ENCODE results near the gene EP400. TPM values are rescaled to one million over a fixed set of nuclear protein-coding genes. Genes with fewer than 3 reads are reported as not detected.
"Not testable (repeated sequence)": the region's sequence is repeated elsewhere in the genome, so short reads cannot be mapped to it uniquely, and the experiment has no call there.

EP400 gene
- total RNA-seq, 1 donor from 2014 or later, result 66.5 TPM

GRCh38 chr12:132045751-132046150 lies 96.0 kb downstream of the EP400 start:
- Mint-ChIP-seq H3K36me3 (ENCODE audit: low read depth) (peaks cover 54% of the 10 kb centered on the region), H3K4me1 (peaks cover 2% of the 10 kb centered on the region), H3K27ac (no peak overlapping the region), H3K4me3 (no peak overlapping the region), H3K9me3 (no peaks in the 10 kb centered on the region), H3K27me3 (no peaks in the 10 kb centered on the region)
- no peak for DNase-seq
- intact Hi-C loops (cut with micrococcal nuclease), result no loop called here

GRCh38 chr12:132046561-132046960 lies 96.8 kb downstream of the EP400 start:
- Mint-ChIP-seq H3K36me3 (ENCODE audit: low read depth) (peaks cover 58% of the 10 kb centered on the region), H3K4me3 (no peak overlapping the region), H3K9me3 (no peaks in the 10 kb centered on the region), H3K27ac (no peak overlapping the region), H3K27me3 (no peaks in the 10 kb centered on the region), H3K4me1 (peaks cover under 1% of the 10 kb centered on the region)
- no peak for DNase-seq
- intact Hi-C loops (cut with micrococcal nuclease), result no loop called here

- H3K9me3 Mint-ChIP-seq; H3K27ac Mint-ChIP-seq; intact Hi-C loops (cut with micrococcal nuclease); H3K4me3 Mint-ChIP-seq; H3K4me1 Mint-ChIP-seq; DNase-seq; H3K27me3 Mint-ChIP-seq: not testable (repeated sequence)
- peaks cover 59% of the 10 kb centered on the region for H3K36me3 Mint-ChIP-seq (ENCODE audit: low read depth)
These were observed 97.9 kb downstream of the EP400 start for GRCh38 chr12:132047630-132048029.

GRCh38 chr12:132049442-132049841 lies 99.7 kb downstream of the EP400 start:
- H3K9me3 Mint-ChIP-seq, result no peaks in the 10 kb centered on the region
- DNase-seq, result no peak
- no peak overlapping the region for H3K4me3 Mint-ChIP-seq
- H3K4me1 Mint-ChIP-seq, result no peaks in the 10 kb centered on the region
- no peaks in the 10 kb centered on the region for H3K27me3 Mint-ChIP-seq
- H3K27ac Mint-ChIP-seq, result no peak overlapping the region
- intact Hi-C loops (cut with micrococcal nuclease), result no loop called here
- H3K36me3 Mint-ChIP-seq (ENCODE audit: low read depth), result peaks cover 66% of the 10 kb centered on the region

- H3K27ac Mint-ChIP-seq, result no peak overlapping the region
- no peaks in the 10 kb centered on the region for H3K9me3 Mint-ChIP-seq
- no peaks in the 10 kb centered on the region for H3K4me1 Mint-ChIP-seq
- no peak for DNase-seq
- H3K4me3 Mint-ChIP-seq, result no peak overlapping the region
- H3K36me3 Mint-ChIP-seq (ENCODE audit: low read depth), result peaks cover 67% of the 10 kb centered on the region
- no peaks in the 10 kb centered on the region for H3K27me3 Mint-ChIP-seq
- intact Hi-C loops (cut with micrococcal nuclease), result no loop called here
These were observed 100.1 kb downstream of the EP400 start for GRCh38 chr12:132049876-132050275.

- H3K27ac Mint-ChIP-seq; DNase-seq; H3K9me3 Mint-ChIP-seq; intact Hi-C loops (cut with micrococcal nuclease); H3K4me1 Mint-ChIP-seq; H3K4me3 Mint-ChIP-seq; H3K27me3 Mint-ChIP-seq: not testable (repeated sequence)
- peaks cover 66% of the 10 kb centered on the region for H3K36me3 Mint-ChIP-seq (ENCODE audit: low read depth)
These were observed 102.0 kb downstream of the EP400 start for GRCh38 chr12:132051718-132052117.

- Mint-ChIP-seq H3K27ac (no peak overlapping the region), H3K9me3 (no peaks in the 10 kb centered on the region), H3K36me3 (ENCODE audit: low read depth) (peaks cover 67% of the 10 kb centered on the region), H3K27me3 (no peaks in the 10 kb centered on the region), H3K4me3 (no peak overlapping the region), H3K4me1 (no peaks in the 10 kb centered on the region)
- intact Hi-C loops (cut with micrococcal nuclease), result no loop called here
- DNase-seq, result no peak
These were observed 102.6 kb downstream of the EP400 start for GRCh38 chr12:132052196-132052932.

- H3K4me1 Mint-ChIP-seq, result no peaks in the 10 kb centered on the region
- peak overlapping the region; percentile 43 for H3K27ac Mint-ChIP-seq
- intact Hi-C loops (cut with micrococcal nuclease), result no loop called here
- no peaks in the 10 kb centered on the region for H3K27me3 Mint-ChIP-seq
- H3K4me3 Mint-ChIP-seq, result no peak overlapping the region
- peaks cover 71% of the 10 kb centered on the region for H3K36me3 Mint-ChIP-seq (ENCODE audit: low read depth)
- H3K9me3 Mint-ChIP-seq, result no peaks in the 10 kb centered on the region
- no peak for DNase-seq
These were observed 103.9 kb downstream of the EP400 start for GRCh38 chr12:132053338-132054330.

- H3K36me3 Mint-ChIP-seq (ENCODE audit: low read depth), result peaks cover 64% of the 10 kb centered on the region
- H3K27me3 Mint-ChIP-seq, result no peaks in the 10 kb centered on the region
- H3K9me3 Mint-ChIP-seq, result no peaks in the 10 kb centered on the region
- H3K4me3 Mint-ChIP-seq, result no peak overlapping the region
- no peak overlapping the region for H3K27ac Mint-ChIP-seq
- no peaks in the 10 kb centered on the region for H3K4me1 Mint-ChIP-seq
- DNase-seq, result no peak
- intact Hi-C loops (cut with micrococcal nuclease), result no loop called here
These were observed 105.2 kb downstream of the EP400 start for GRCh38 chr12:132054983-132055382.

GRCh38 chr12:132055535-132056096 lies 105.9 kb downstream of the EP400 start:
- peaks cover 63% of the 10 kb centered on the region for H3K36me3 Mint-ChIP-seq (ENCODE audit: low read depth)
- DNase-seq, result no peak
- intact Hi-C loops (cut with micrococcal nuclease), result no loop called here
- no peaks in the 10 kb centered on the region for H3K9me3 Mint-ChIP-seq
- H3K4me3 Mint-ChIP-seq, result no peak overlapping the region
- no peaks in the 10 kb centered on the region for H3K27me3 Mint-ChIP-seq
- no peak overlapping the region for H3K27ac Mint-ChIP-seq
- no peaks in the 10 kb centered on the region for H3K4me1 Mint-ChIP-seq

GRCh38 chr12:132056320-132056719 lies 106.6 kb downstream of the EP400 start:
- no peaks in the 10 kb centered on the region for H3K9me3 Mint-ChIP-seq
- intact Hi-C loops (cut with micrococcal nuclease), result no loop called here
- no peak overlapping the region for H3K4me3 Mint-ChIP-seq
- H3K27ac Mint-ChIP-seq, result no peak overlapping the region
- peaks cover 63% of the 10 kb centered on the region for H3K36me3 Mint-ChIP-seq (ENCODE audit: low read depth)
- no peaks in the 10 kb centered on the region for H3K27me3 Mint-ChIP-seq
- DNase-seq, result no peak
- no peaks in the 10 kb centered on the region for H3K4me1 Mint-ChIP-seq

GRCh38 chr12:132056951-132057350 lies 107.2 kb downstream of the EP400 start:
- no peaks in the 10 kb centered on the region for H3K4me1 Mint-ChIP-seq
- DNase-seq, result no peak
- peaks cover 64% of the 10 kb centered on the region for H3K36me3 Mint-ChIP-seq (ENCODE audit: low read depth)
- H3K9me3 Mint-ChIP-seq, result no peaks in the 10 kb centered on the region
- H3K27me3 Mint-ChIP-seq, result no peaks in the 10 kb centered on the region
- intact Hi-C loops (cut with micrococcal nuclease), result no loop called here
- H3K4me3 Mint-ChIP-seq, result no peak overlapping the region
- no peak overlapping the region for H3K27ac Mint-ChIP-seq

GRCh38 chr12:132057691-132058090 lies 107.9 kb downstream of the EP400 start:
- intact Hi-C loops (cut with micrococcal nuclease), result no loop called here
- Mint-ChIP-seq H3K4me1 (peaks cover 2% of the 10 kb centered on the region), H3K27me3 (no peaks in the 10 kb centered on the region), H3K4me3 (no peak overlapping the region), H3K27ac (no peak overlapping the region), H3K9me3 (no peaks in the 10 kb centered on the region), H3K36me3 (ENCODE audit: low read depth) (peaks cover 64% of the 10 kb centered on the region)
- DNase-seq, result no peak

GRCh38 chr12:132061197-132061596 lies 111.5 kb downstream of the EP400 start:
- Mint-ChIP-seq H3K27ac (no peak overlapping the region), H3K4me3 (no peak overlapping the region), H3K9me3 (no peaks in the 10 kb centered on the region), H3K36me3 (ENCODE audit: low read depth) (peaks cover 59% of the 10 kb centered on the region), H3K27me3 (no peaks in the 10 kb centered on the region), H3K4me1 (peaks cover 13% of the 10 kb centered on the region)
- intact Hi-C loops (cut with micrococcal nuclease), result no loop called here
- DNase-seq, result no peak

All from activated CD4-positive, alpha-beta T cell treated with anti-CD3 and anti-CD28 coated beads, Interleukin-2, amount 10 ng/mL, durations not matched to agents 24 days and 14 days (primary cell).